Activated CD4-positive, alpha-beta T cell treated with anti-CD3 and anti-CD28 coated beads for 36 hours (primary cell): ENCODE results near the gene BEND6. TPM values are rescaled to one million over a fixed set of nuclear protein-coding genes. Genes with fewer than 3 reads are reported as not detected.

Source experiments
- ATAC-seq: fragments of 200-7000 bp; cut with Tn5 transposase; one replicate; pipeline ENCODE4 v1.10.0; 2021; ENCODE audit warnings: mild to moderate bottlenecking, moderate library complexity
- CTCF ChIA-PET: fragments of 350-600 bp; sonication (Branson Sonifier 250); formaldehyde crosslinking; loops from one replicate; lab custom pipeline; 2021; ENCODE audit warnings: antibody characterized with exemption; lab: Charles Lee
- POLR2A ChIA-PET: fragments of 350-600 bp; sonication (Branson Sonifier 250); formaldehyde crosslinking; loops from one replicate; lab custom pipeline; 2021; ENCODE audit warnings: antibody characterized with exemption, inconsistent platforms; lab: Charles Lee
- DNase-seq: peaks from one replicate; pipeline ENCODE4 v3.0.0-alpha.2; 2020
- H3K27ac Mint-ChIP-seq: one replicate; pipeline ENCODE4 v1.8.0; 2021; ENCODE audit warnings: mixed read lengths
- H3K27me3 Mint-ChIP-seq: one replicate; pipeline ENCODE4 v1.8.0; 2021; ENCODE audit warnings: mixed read lengths
- H3K36me3 Mint-ChIP-seq: one replicate; pipeline ENCODE4 v1.8.0; 2021; ENCODE audit warnings: low read depth, mixed read lengths
- H3K4me1 Mint-ChIP-seq: one replicate; pipeline ENCODE4 v1.8.0; 2021; ENCODE audit warnings: mixed read lengths
- H3K4me3 Mint-ChIP-seq: one replicate; pipeline ENCODE4 v1.8.0; 2021; ENCODE audit warnings: mild to moderate bottlenecking, moderate library complexity, mixed read lengths
- H3K9me3 Mint-ChIP-seq: one replicate; pipeline ENCODE4 v1.8.0; 2021; ENCODE audit warnings: low read depth, mixed read lengths
- intact Hi-C, 2 experiments: fragments of 100-400 bp; cut with DNase I in 1 of 2; cut with micrococcal nuclease in 1 of 2; formaldehyde crosslinking; loops; one replicate each; pipeline versions ENCODE4 v1.14.2 to v1.15.1; 2022 to 2024; cut with DNase I, micrococcal nuclease
- total RNA-seq, 2 experiments: library from RNA; stranded (reverse); gene quantifications; one replicate each; pipeline ENCODE4 v1.2.3, GENCODE V29; 2021

The BEND6 gene
- total RNA-seq, result not detected

GRCh38 chr6:56954403-56955170 lies at the start of gene BEND6:
Gene BEND6, plus strand, starts transcription at chr6:56955107. Its CDS starts 26,704 bp downstream, at chr6:56981811.
- Mint-ChIP-seq H3K36me3 (no peaks in the 10 kb centered on the region), H3K9me3 (no peaks in the 10 kb centered on the region), H3K27ac (peak within 1 kb of the TSS; percentile 74), H3K4me1 (peaks cover 20% of the 10 kb centered on the region), H3K27me3 (peaks cover 58% of the 10 kb centered on the region), H3K4me3 (peak within 1 kb of the TSS; percentile 81)
- CTCF ChIA-PET, result interaction anchor here (0.8 to 1.6 kb wide), 5 partner anchors 16 to 362 kb away, joined by 3 to 8 read pairs (median 4); no protein-coding TSS in a partner anchor
- ATAC-seq, result peak; percentile 71
- intact Hi-C loops, result loop anchor here (1.0 to 5.0 kb wide), 13 partner anchors 50 to 362 kb away; partner anchors contain the start of genes BAG2 (in 2 of the 2), PRIM2 (in 1 of the 2) and RAB23 (in 1 of the 2)
- POLR2A ChIA-PET, result interaction anchor here (1.6 kb wide), 1 partner anchor 10 kb away, joined by 5 read pairs; no protein-coding TSS in a partner anchor
- DNase-seq, result peak; percentile 72

GRCh38 chr6:56905378-56905777 lies 49.5 kb upstream of the BEND6 start:
- ChIA-PET CTCF (interaction anchor here (0.8 to 5.3 kb wide), 6 partner anchors 9 to 410 kb away, joined by 3 to 80 read pairs (median 5); partner anchors contain the start of genes KIAA1586 and PRIM2), POLR2A (no interaction called here)
- H3K4me3 Mint-ChIP-seq, result no peak overlapping the region
- H3K27ac Mint-ChIP-seq, result no peak overlapping the region
- H3K4me1 Mint-ChIP-seq, result no peaks in the 10 kb centered on the region
- no peaks in the 10 kb centered on the region for H3K36me3 Mint-ChIP-seq
- intact Hi-C loops, result loop anchor here (2.0 kb wide), 2 partner anchors 49 to 57 kb away; partner anchors contain the start of gene BEND6 (in 1 of the 2)
- DNase-seq (no peak), ATAC-seq (no peak)
- no peaks in the 10 kb centered on the region for H3K9me3 Mint-ChIP-seq
- H3K27me3 Mint-ChIP-seq, result peaks cover 9% of the 10 kb centered on the region

GRCh38 chr6:56906752-56907151 lies 48.2 kb upstream of the BEND6 start:
- Mint-ChIP-seq H3K4me3 (no peak overlapping the region), H3K27ac (no peak overlapping the region), H3K36me3 (no peaks in the 10 kb centered on the region), H3K9me3 (no peaks in the 10 kb centered on the region), H3K27me3 (peaks cover 9% of the 10 kb centered on the region), H3K4me1 (no peaks in the 10 kb centered on the region)
- intact Hi-C loops, result no loop called here
- DNase-seq, result no peak
- ChIA-PET POLR2A (no interaction called here), CTCF (interaction anchor here (0.8 to 1.6 kb wide), 4 partner anchors 46 to 410 kb away, joined by 3 to 6 read pairs (median 5); partner anchors contain the start of gene PRIM2)
- no peak for ATAC-seq

- H3K36me3 Mint-ChIP-seq, result no peaks in the 10 kb centered on the region
- H3K27me3 Mint-ChIP-seq, result peaks cover 12% of the 10 kb centered on the region
- no peaks in the 10 kb centered on the region for H3K4me1 Mint-ChIP-seq
- ATAC-seq, result no peak
- H3K27ac Mint-ChIP-seq, result no peak overlapping the region
- H3K4me3 Mint-ChIP-seq, result no peak overlapping the region
- CTCF ChIA-PET, result interaction anchor here (0.6 to 1.1 kb wide), 6 partner anchors 8 to 408 kb away, joined by 3 to 4 read pairs (median 3); partner anchors contain the start of gene PRIM2
- intact Hi-C loops, result no loop called here
- no peak for DNase-seq
- POLR2A ChIA-PET, result no interaction called here
- H3K9me3 Mint-ChIP-seq, result no peaks in the 10 kb centered on the region
Measured at GRCh38 chr6:56909115-56909907, 45.6 kb upstream of the BEND6 start.

GRCh38 chr6:56911847-56912246 lies 43.1 kb upstream of the BEND6 start:
- Mint-ChIP-seq H3K9me3 (no peaks in the 10 kb centered on the region), H3K4me3 (no peak overlapping the region), H3K27ac (no peak overlapping the region), H3K27me3 (peaks cover 5% of the 10 kb centered on the region), H3K4me1 (no peaks in the 10 kb centered on the region), H3K36me3 (no peaks in the 10 kb centered on the region)
- DNase-seq (no peak), ATAC-seq (no peak)
- POLR2A ChIA-PET, result no interaction called here
- intact Hi-C loops, result no loop called here
- CTCF ChIA-PET, result interaction anchor here (0.8 kb wide), 1 partner anchor 9 kb away, joined by 4 read pairs; no protein-coding TSS in a partner anchor

GRCh38 chr6:56913285-56914074 lies 41.4 kb upstream of the BEND6 start:
- POLR2A ChIA-PET, result interaction anchor here (0.6 kb wide), 1 partner anchor 35 kb away, joined by 4 read pairs; no protein-coding TSS in a partner anchor
- Mint-ChIP-seq H3K4me3 (no peak overlapping the region), H3K9me3 (no peaks in the 10 kb centered on the region), H3K27me3 (peaks cover 5% of the 10 kb centered on the region), H3K36me3 (no peaks in the 10 kb centered on the region), H3K27ac (no peak overlapping the region), H3K4me1 (no peaks in the 10 kb centered on the region)
- intact Hi-C loops, result no loop called here
- CTCF ChIA-PET, result interaction anchor here (1.4 to 1.5 kb wide), 2 partner anchors 9 to 11 kb away, joined by 6 to 8 read pairs; no protein-coding TSS in a partner anchor
- no peak for ATAC-seq
- no peak for DNase-seq

- no peak for ATAC-seq
- no peak overlapping the region for H3K27ac Mint-ChIP-seq
- H3K36me3 Mint-ChIP-seq, result no peaks in the 10 kb centered on the region
- H3K27me3 Mint-ChIP-seq, result peaks cover 7% of the 10 kb centered on the region
- ChIA-PET CTCF (interaction anchor here (0.6 to 1.0 kb wide), 2 partner anchors 10 to 12 kb away, joined by 3 read pairs; no protein-coding TSS in a partner anchor), POLR2A (no interaction called here)
- H3K4me3 Mint-ChIP-seq, result no peak overlapping the region
- DNase-seq, result no peak
- intact Hi-C loops, result no loop called here
- H3K9me3 Mint-ChIP-seq, result no peaks in the 10 kb centered on the region
- no peaks in the 10 kb centered on the region for H3K4me1 Mint-ChIP-seq
Measured at GRCh38 chr6:56914798-56915658, 39.9 kb upstream of the BEND6 start.

GRCh38 chr6:56915832-56916231 lies 39.1 kb upstream of the BEND6 start:
- H3K27ac Mint-ChIP-seq, result no peak overlapping the region
- ATAC-seq, result no peak

GRCh38 chr6:56916849-56917551 lies 37.9 kb upstream of the BEND6 start:
- Mint-ChIP-seq H3K9me3 (no peaks in the 10 kb centered on the region), H3K4me3 (no peak overlapping the region), H3K4me1 (no peaks in the 10 kb centered on the region), H3K36me3 (no peaks in the 10 kb centered on the region), H3K27ac (no peak overlapping the region), H3K27me3 (peaks cover 10% of the 10 kb centered on the region)
- DNase-seq, result no peak
- ChIA-PET POLR2A (no interaction called here), CTCF (interaction anchor here (0.9 to 1.0 kb wide), 2 partner anchors 9 to 12 kb away, joined by 3 read pairs; no protein-coding TSS in a partner anchor)
- no peak for ATAC-seq
- intact Hi-C loops, result no loop called here

More at GRCh38 chr6:56915832-56916231, 39.1 kb upstream of the BEND6 start:
- Mint-ChIP-seq H3K4me3 (no peak overlapping the region), H3K9me3 (no peaks in the 10 kb centered on the region), H3K27me3 (peaks cover 10% of the 10 kb centered on the region), H3K4me1 (no peaks in the 10 kb centered on the region), H3K36me3 (no peaks in the 10 kb centered on the region)
- no peak for DNase-seq
- ChIA-PET CTCF (interaction anchor here (0.5 kb wide), 1 partner anchor 102 kb away, joined by 3 read pairs; no protein-coding TSS in a partner anchor), POLR2A (no interaction called here)
- intact Hi-C loops, result no loop called here
